ENCODE measurements around the gene DCD.

Gene DCD

GRCh38 chr12:54688309-54689033 is 40.3 kb upstream of the DCD start:
- Histone ChIP-seq H3K4me3 (ENCODE audit: low read depth in 1 of 2, low read length in 1 of 2) (no peak overlapping the region), H3K36me3 (no peaks in the 10 kb centered on the region), H3K4me1 (ENCODE audit: control insufficient read depth in 1 of 2, insufficient read depth in 1 of 2, low read depth in 1 of 2, low read length in 1 of 2) (no peaks in the 10 kb centered on the region), H3K27me3 (peaks cover 64% of the 10 kb centered on the region), H3K9me3 (no peaks in the 10 kb centered on the region), H3K27ac (no peak overlapping the region)
- TF ChIP-seq CTCF (IDR thresholded peaks at IDR 0.05): no peak

GRCh38 chr12:54684636-54685630 is 36.8 kb upstream of the DCD start:
- H3K4me3 ChIP-seq (ENCODE audit: low read depth in 1 of 2, low read length in 1 of 2): no peak overlapping the region
- H3K27ac ChIP-seq: no peak overlapping the region
- peaks cover 71% of the 10 kb centered on the region for H3K27me3 ChIP-seq
- no peaks in the 10 kb centered on the region for H3K9me3 ChIP-seq
- no peaks in the 10 kb centered on the region for H3K36me3 ChIP-seq
- H3K4me1 ChIP-seq (ENCODE audit: control insufficient read depth in 1 of 2, insufficient read depth in 1 of 2, low read depth in 1 of 2, low read length in 1 of 2): no peaks in the 10 kb centered on the region
- no peak for TF ChIP-seq CTCF (IDR thresholded peaks at IDR 0.05)

DNA sequence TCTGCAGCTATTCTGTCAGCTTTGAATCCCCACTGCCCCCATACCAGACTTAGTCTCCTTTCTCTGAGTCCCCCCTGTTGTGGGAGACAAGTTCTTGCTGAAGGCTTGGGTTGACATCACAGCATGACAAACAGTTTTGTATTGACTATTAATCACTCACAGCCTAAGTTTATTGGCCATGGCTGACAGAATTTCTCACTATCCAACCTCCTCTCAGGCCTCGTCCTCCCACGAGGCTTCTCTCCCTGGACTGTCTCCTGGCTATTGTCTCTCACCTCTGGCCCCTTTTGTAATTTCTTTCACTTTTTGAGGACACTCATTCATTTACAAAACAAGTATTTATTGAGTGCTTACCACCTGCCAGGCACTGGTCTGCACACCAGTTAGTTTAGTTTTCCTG is 35.2 kb upstream of the DCD start:
- Histone ChIP-seq H3K27me3 (peaks cover 55% of the 10 kb centered on the region), H3K4me1 (ENCODE audit: control insufficient read depth in 1 of 2, insufficient read depth in 1 of 2, low read depth in 1 of 2, low read length in 1 of 2) (no peaks in the 10 kb centered on the region), H3K9me3 (no peaks in the 10 kb centered on the region), H3K4me3 (ENCODE audit: low read depth in 1 of 2, low read length in 1 of 2) (no peak overlapping the region), H3K27ac (no peak overlapping the region), H3K36me3 (no peaks in the 10 kb centered on the region)
- TF ChIP-seq CTCF (IDR thresholded peaks at IDR 0.05): no peak

DNA sequence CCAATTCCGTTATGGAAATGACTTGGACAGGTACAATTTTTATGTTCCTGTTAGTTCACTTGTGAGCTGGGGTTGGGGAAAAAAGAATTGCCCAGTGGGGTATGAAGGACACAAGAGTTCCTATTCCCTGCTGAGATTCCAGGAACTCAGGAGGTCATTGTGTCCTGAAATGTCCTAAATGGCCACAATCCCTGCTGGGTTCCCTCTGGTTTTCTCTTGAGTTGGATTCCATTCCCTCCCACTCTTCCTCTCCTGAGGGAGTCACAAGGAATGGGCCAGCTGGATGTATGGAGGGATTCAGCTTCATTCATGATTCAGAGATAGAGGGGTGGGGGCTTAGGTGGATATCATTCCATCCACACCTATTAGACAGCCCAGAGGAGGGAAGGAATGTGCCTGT is 34.5 kb upstream of the DCD start:
- TF ChIP-seq CTCF (IDR thresholded peaks at IDR 0.05): no peak

DNA sequence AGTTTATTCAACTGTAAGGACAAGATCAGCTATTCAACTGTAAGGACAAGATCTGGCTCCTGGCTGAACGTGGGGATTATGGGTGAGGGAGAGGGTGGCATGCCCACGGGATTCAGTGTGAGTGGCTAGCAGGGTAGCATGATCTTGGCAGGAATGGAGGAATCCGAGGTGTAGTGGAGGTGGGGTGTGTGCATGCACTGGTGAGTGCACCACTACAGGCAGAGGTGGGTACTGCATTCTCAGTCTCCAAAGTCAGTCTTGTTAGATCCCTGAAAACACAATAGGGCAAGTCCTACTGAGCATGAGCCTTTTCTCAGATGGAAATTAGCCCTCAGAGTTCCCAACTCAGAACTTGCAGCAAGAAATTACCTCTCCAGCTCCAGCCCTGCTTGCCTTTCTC is 32.2 kb upstream of the DCD start:
- peaks cover 59% of the 10 kb centered on the region for H3K27me3 ChIP-seq
- H3K4me3 ChIP-seq (ENCODE audit: low read depth in 1 of 2, low read length in 1 of 2): no peak overlapping the region
- H3K9me3 ChIP-seq: no peaks in the 10 kb centered on the region
- TF ChIP-seq CTCF (IDR thresholded peaks at IDR 0.05): no peak
- H3K27ac ChIP-seq: no peak overlapping the region
- H3K36me3 ChIP-seq: no peaks in the 10 kb centered on the region
- H3K4me1 ChIP-seq (ENCODE audit: control insufficient read depth in 1 of 2, insufficient read depth in 1 of 2, low read depth in 1 of 2, low read length in 1 of 2): no peaks in the 10 kb centered on the region

More for the DNA sequence above, 34.5 kb upstream of the DCD start:
- Histone ChIP-seq H3K4me3 (ENCODE audit: low read depth in 1 of 2, low read length in 1 of 2) (no peak overlapping the region), H3K27me3 (peaks cover 54% of the 10 kb centered on the region), H3K36me3 (no peaks in the 10 kb centered on the region), H3K27ac (no peak overlapping the region), H3K4me1 (ENCODE audit: control insufficient read depth in 1 of 2, insufficient read depth in 1 of 2, low read depth in 1 of 2, low read length in 1 of 2) (no peaks in the 10 kb centered on the region), H3K9me3 (no peaks in the 10 kb centered on the region)
